GM21529 (cell line): Measurements from ENCODE around the gene LETM1.

Experiments used
- ATAC-seq: cut with Tn5 transposase; IDR thresholded peaks from one replicate; pipeline ENCODE4 v1.9.1; 2021; ENCODE audit not compliant: unreplicated experiment

LETM1 gene

GRCh38 chr4:1830234-1830633 is 25.7 kb downstream of the LETM1 start:
- ATAC-seq, result no peak

GRCh38 chr4:1826531-1827350 is 29.2 kb downstream of the LETM1 start:
- no peak for ATAC-seq

GRCh38 chr4:1825326-1825725 is 30.6 kb downstream of the LETM1 start:
- no peak for ATAC-seq

- ATAC-seq, result no peak
Measured at GRCh38 chr4:1824746-1825145, 31.2 kb downstream of the LETM1 start.

- no peak for ATAC-seq
Measured at GRCh38 chr4:1823545-1823932, 32.4 kb downstream of the LETM1 start.

GRCh38 chr4:1822568-1823544 is 33.1 kb downstream of the LETM1 start:
- ATAC-seq, result no peak

GRCh38 chr4:1821679-1822567 is 34.0 kb downstream of the LETM1 start:
- ATAC-seq, result no peak

- no peak for ATAC-seq
Measured at GRCh38 chr4:1819816-1820215, 36.1 kb downstream of the LETM1 start.

GRCh38 chr4:1819284-1819683 is 36.7 kb downstream of the LETM1 start:
- no peak for ATAC-seq

GRCh38 chr4:1815997-1816860 is 39.7 kb downstream of the LETM1 start:
- no peak for ATAC-seq

GRCh38 chr4:1815096-1815996 is 40.6 kb downstream of the LETM1 start:
- ATAC-seq, result no peak

GRCh38 chr4:1814453-1814852 is 41.5 kb downstream of the LETM1 start:
- ATAC-seq, result no peak

GRCh38 chr4:1813915-1814314 is 42.0 kb downstream of the LETM1 start:
- no peak for ATAC-seq

- ATAC-seq, result no peak
Measured at GRCh38 chr4:1813231-1813630, 42.7 kb downstream of the LETM1 start.

GRCh38 chr4:1812720-1813119 is 43.2 kb downstream of the LETM1 start:
- no peak for ATAC-seq

GRCh38 chr4:1810765-1811164 is 45.2 kb downstream of the LETM1 start:
- ATAC-seq, result no peak

- no peak for ATAC-seq
Measured at GRCh38 chr4:1809754-1810502, 46.0 kb downstream of the LETM1 start.
